Endothelial cell of umbilical vein (primary cell): ENCODE data around the gene CBLN4. TPM values are rescaled to one million over a fixed set of nuclear protein-coding genes. Genes with fewer than 3 reads are reported as not detected.

ENCODE experiments used
- BruUV-seq: library from RNA; stranded (reverse); fragments of 400-500 nt; replicated peaks from 2 replicates; lab custom pipeline; 2021; lab: Mats Ljungman, UMichigan
- CTCF ChIA-PET: fragments of 300-600, 350-600 bp; sonication (Branson Sonifier 250); formaldehyde crosslinking; loops from one replicate; lab custom pipeline; 2021; ENCODE audit warnings: antibody characterized with exemption, inconsistent platforms; lab: Charles Lee
- POLR2A ChIA-PET: fragments of 300-600, 350-600 bp; sonication (Branson Sonifier 250); formaldehyde crosslinking; loops from one replicate; lab custom pipeline; 2021; ENCODE audit warnings: antibody characterized with exemption, inconsistent platforms; lab: Charles Lee
- DNase-seq: peaks from one replicate; pipeline ENCODE4 v3.0.0-alpha.2; 2011; ENCODE audit warnings: low read depth, low spot score
- FAIRE-seq: peaks from 2 replicates; lab custom pipeline; 2011; peaks lifted over from hg19 to GRCh38; lab: Jason Lieb, UNC
- H2AFZ ChIP-seq: 2 replicates; pipeline ENCODE4 v1.6.0; 2012; ENCODE audit warnings: low read depth, low read length, control low read depth, inconsistent platforms
- H3K27ac ChIP-seq: 2 replicates; pipeline ENCODE4 v1.5.1; 2011; ENCODE audit warnings: low read depth, mild to moderate bottlenecking, control low read depth, low read length, moderate library complexity; ENCODE audit not compliant: insufficient read depth
- H3K27me3 ChIP-seq, 2 experiments: 2 replicates each; pipeline versions ENCODE4 v1.6.0 to v1.6.1; 2011; ENCODE audit warnings: low read length in 2 of 2, mixed read lengths in 1 of 2; ENCODE audit not compliant: control insufficient read depth in 2 of 2, insufficient read depth in 2 of 2
- H3K36me3 ChIP-seq, 2 experiments: 2 replicates in 1 of 2; 3 replicates in 1 of 2; pipeline ENCODE4 v1.5.1; 2011; ENCODE audit warnings: low read length in 2 of 2, mild to moderate bottlenecking in 1 of 2, moderate library complexity in 1 of 2; ENCODE audit not compliant: control insufficient read depth in 2 of 2, insufficient read depth in 2 of 2; ENCODE audit errors: extremely low read depth in 1 of 2
- H3K4me1 ChIP-seq: 3 replicates; pipeline ENCODE4 v1.5.1; 2011; ENCODE audit warnings: mild to moderate bottlenecking, low read length; ENCODE audit not compliant: control insufficient read depth, insufficient read depth; ENCODE audit errors: extremely low read depth
- H3K4me2 ChIP-seq: 2 replicates; pipeline ENCODE4 v1.6.1; 2011; ENCODE audit warnings: low read length, control low read depth, mixed read lengths; ENCODE audit not compliant: insufficient read depth
- H3K4me3 ChIP-seq, 3 experiments: fragments of 200-600 bp in 1 of 3; sonication (generic), shearing (Covaris generic) in 1 of 3; replicated peaks in 1 of 3; 2 replicates each; pipeline ENCODE4 v1.5.1; 2011 to 2016; ENCODE audit warnings: control low read depth in 3 of 3, low read length in 3 of 3, mild to moderate bottlenecking in 2 of 3, inconsistent platforms in 1 of 3, low read depth in 1 of 3, moderate library complexity in 1 of 3; ENCODE audit not compliant: insufficient read depth in 1 of 3
- H3K79me2 ChIP-seq: 2 replicates; pipeline ENCODE4 v1.6.0; 2012; ENCODE audit warnings: low read length, inconsistent platforms; ENCODE audit not compliant: control insufficient read depth, insufficient read depth
- H3K9ac ChIP-seq: replicated peaks from 2 replicates; pipeline ENCODE3; 2011; ENCODE audit warnings: low read length, control low read depth; ENCODE audit not compliant: insufficient read depth; ENCODE audit errors: extremely low read depth
- H3K9me1 ChIP-seq: replicated peaks from 3 replicates; pipeline ENCODE4 v1.6.0; 2011; ENCODE audit warnings: mild to moderate bottlenecking, low read length; ENCODE audit not compliant: control insufficient read depth, insufficient read depth; ENCODE audit errors: extremely low read depth
- H3K9me3 ChIP-seq: replicated peaks from 2 replicates; pipeline ENCODE4 v1.5.1; 2012; ENCODE audit warnings: low read length, inconsistent platforms; ENCODE audit not compliant: control insufficient read depth, insufficient read depth
- H4K20me1 ChIP-seq: replicated peaks from 2 replicates; pipeline ENCODE3; 2011; ENCODE audit warnings: mild to moderate bottlenecking, low read length; ENCODE audit not compliant: control insufficient read depth, insufficient read depth; ENCODE audit errors: extremely low read depth
- EZH2 ChIP-seq: IDR thresholded peaks from 2 replicates; pipeline ENCODE4 v1.6.1; 2012; ENCODE audit warnings: borderline replicate concordance, low read depth, mild to moderate bottlenecking, moderate library complexity, low read length, inconsistent platforms; ENCODE audit not compliant: severe bottlenecking
- FOS ChIP-seq: IDR thresholded peaks from 2 replicates; pipeline ENCODE4 v1.6.1; 2011; ENCODE audit warnings: mild to moderate bottlenecking, low read length, moderate library complexity, borderline replicate concordance; ENCODE audit not compliant: insufficient read depth
- GATA2 ChIP-seq: IDR thresholded peaks from 2 replicates; pipeline ENCODE4 v1.7.0; 2011; ENCODE audit warnings: low read depth, mild to moderate bottlenecking, moderate library complexity, mixed read lengths, low read length; ENCODE audit not compliant: insufficient read length, insufficient read depth
- JUN ChIP-seq: IDR thresholded peaks from 2 replicates; pipeline ENCODE4 v1.6.1; 2011; ENCODE audit warnings: borderline replicate concordance, low read depth; ENCODE audit not compliant: insufficient read length, insufficient read depth
- MYC ChIP-seq: IDR thresholded peaks from one replicate; pipeline ENCODE4 v1.6.1; 2011; ENCODE audit warnings: mild to moderate bottlenecking, low read depth, low read length
- POLR2A ChIP-seq: IDR thresholded peaks from 2 replicates; pipeline ENCODE4 v1.6.1; 2012; ENCODE audit warnings: low read depth, mild to moderate bottlenecking, control low read depth, low read length
- POLR2AphosphoS5 ChIP-seq: IDR thresholded peaks from 2 replicates; pipeline ENCODE4 v1.6.1; 2012; ENCODE audit warnings: low read depth, mild to moderate bottlenecking, control low read depth, low read length, moderate library complexity; ENCODE audit not compliant: insufficient read depth
- dilution Hi-C: fragments of 300-500 bp; cut with MboI; formaldehyde crosslinking; loops from one replicate; pipeline ENCODE4 v1.15.0; 2019; ENCODE audit warnings: low sequenced_read_pairs; ENCODE audit not compliant: extremely low pct_ligation_motif_present
- intact Hi-C: fragments of 100-400 bp; cut with micrococcal nuclease; formaldehyde crosslinking; loops from one replicate; pipeline ENCODE4 v1.10.0; 2022
- polyA plus RNA-seq, 4 experiments: library from polyadenylated mRNA; depleted of rRNA in 3 of 4; stranded (reverse) in 3 of 4; unstranded in 1 of 4; fragments of >200 nt; gene quantifications; 2 replicates each; pipeline versions ENCODE4 v1.2.1 to v1.2.3, GENCODE V29; 2011 to 2012; ENCODE audit warnings: missing spikeins in 1 of 4
- total RNA-seq: library from RNA; stranded (reverse); gene quantifications from 2 replicates; pipeline ENCODE4 v1.2.3, GENCODE V29; 2021
- TF ChIP-seq, protein P1 (sequence below), 2 donors: IDR thresholded peaks; 1 replicate in 1 of 2; 2 replicates in 1 of 2; pipeline ENCODE4 v1.5.1; 2011; ENCODE audit warnings: low read length in 2 of 2, mild to moderate bottlenecking in 2 of 2, moderate library complexity in 2 of 2, control low read depth in 1 of 2, inconsistent platforms in 1 of 2, low read depth in 1 of 2; ENCODE audit not compliant: insufficient read depth in 1 of 2; ENCODE audit errors: extremely low read depth in 1 of 2
- TF ChIP-seq, protein P2 (sequence below): IDR thresholded peaks from 2 replicates; pipeline ENCODE4 v1.6.1; 2011; ENCODE audit not compliant: insufficient read depth, insufficient read length

The CBLN4 gene
- total and polyA plus RNA-seq, 2 donors (not counting 3 experiments of a cell fraction or from before 2014, with no cell fraction given), result not detected

DNA sequence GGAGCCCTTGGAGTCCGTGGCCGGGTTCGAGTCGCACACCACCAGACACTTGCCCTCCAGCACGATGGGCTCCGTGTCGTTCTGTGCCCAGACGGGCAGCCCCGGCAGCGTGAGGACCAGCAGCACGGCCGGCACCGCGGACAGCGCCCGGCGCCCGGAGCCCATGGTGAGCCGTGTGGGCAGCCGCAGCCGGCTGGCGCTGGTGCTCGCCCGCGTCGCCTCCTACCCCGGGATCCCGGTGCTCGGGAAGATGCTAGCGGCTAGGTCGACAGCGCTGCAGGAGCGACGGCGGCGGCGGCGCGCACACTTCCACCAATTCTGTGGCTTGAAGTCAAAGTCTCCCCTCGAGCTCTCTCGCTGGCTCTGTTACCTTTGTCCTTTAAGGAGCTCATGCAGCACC lies 1.3 kb downstream of the CBLN4 start:
- FAIRE-seq (no peak), DNase-seq (no peak)
- Histone ChIP-seq H3K27me3 (no peaks in the 10 kb centered on the region), H2AFZ (no peak overlapping the region), H3K9me1 (no peaks in the 10 kb centered on the region), H3K36me3 (no peaks in the 10 kb centered on the region), H4K20me1 (no peaks in the 10 kb centered on the region), H3K9ac (no peak overlapping the region), H3K4me3 (no peak overlapping the region), H3K4me2 (no peak overlapping the region), H3K4me1 (no peaks in the 10 kb centered on the region), H3K79me2 (no peaks in the 10 kb centered on the region), H3K27ac (no peak overlapping the region), H3K9me3 (peaks cover 2% of the 10 kb centered on the region)
- dilution Hi-C loops (no loop called here), intact Hi-C loops (no loop called here)
- POLR2A ChIA-PET, result no interaction called here
- CTCF ChIA-PET, result no interaction called here
- BruUV-seq, result no TSS peak
- TF ChIP-seq MYC (no peak), FOS (no peak), JUN (no peak), GATA2 (no peak), POLR2A (no peak), EZH2 (no peak), POLR2AphosphoS5 (no peak)
- TF ChIP-seq, protein P1, sequence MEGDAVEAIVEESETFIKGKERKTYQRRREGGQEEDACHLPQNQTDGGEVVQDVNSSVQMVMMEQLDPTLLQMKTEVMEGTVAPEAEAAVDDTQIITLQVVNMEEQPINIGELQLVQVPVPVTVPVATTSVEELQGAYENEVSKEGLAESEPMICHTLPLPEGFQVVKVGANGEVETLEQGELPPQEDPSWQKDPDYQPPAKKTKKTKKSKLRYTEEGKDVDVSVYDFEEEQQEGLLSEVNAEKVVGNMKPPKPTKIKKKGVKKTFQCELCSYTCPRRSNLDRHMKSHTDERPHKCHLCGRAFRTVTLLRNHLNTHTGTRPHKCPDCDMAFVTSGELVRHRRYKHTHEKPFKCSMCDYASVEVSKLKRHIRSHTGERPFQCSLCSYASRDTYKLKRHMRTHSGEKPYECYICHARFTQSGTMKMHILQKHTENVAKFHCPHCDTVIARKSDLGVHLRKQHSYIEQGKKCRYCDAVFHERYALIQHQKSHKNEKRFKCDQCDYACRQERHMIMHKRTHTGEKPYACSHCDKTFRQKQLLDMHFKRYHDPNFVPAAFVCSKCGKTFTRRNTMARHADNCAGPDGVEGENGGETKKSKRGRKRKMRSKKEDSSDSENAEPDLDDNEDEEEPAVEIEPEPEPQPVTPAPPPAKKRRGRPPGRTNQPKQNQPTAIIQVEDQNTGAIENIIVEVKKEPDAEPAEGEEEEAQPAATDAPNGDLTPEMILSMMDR (IDR thresholded peaks at IDR 0.05; ENCODE audit: extremely low read depth in 1 of 2, insufficient read depth in 1 of 2, low read depth in 1 of 2, low read length in 2 of 2), result no peak
- TF ChIP-seq, protein P2, sequence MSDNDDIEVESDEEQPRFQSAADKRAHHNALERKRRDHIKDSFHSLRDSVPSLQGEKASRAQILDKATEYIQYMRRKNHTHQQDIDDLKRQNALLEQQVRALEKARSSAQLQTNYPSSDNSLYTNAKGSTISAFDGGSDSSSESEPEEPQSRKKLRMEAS, result no peak
